Retinal pigment epithelial cell (primary cell): ENCODE measurements around the gene C14orf119.

Experiments used
- DNase-seq: peaks from one replicate; pipeline ENCODE4 v3.0.0-alpha.2; 2010; ENCODE audit warnings: low read depth
- H3K4me3 ChIP-seq: 2 replicates; pipeline ENCODE4 v1.5.1; 2011; ENCODE audit warnings: mild to moderate bottlenecking, low read length, control low read depth, moderate library complexity
- CTCF ChIP-seq: conservative IDR thresholded peaks from 2 replicates; pipeline ENCODE4 v1.5.1; 2011; ENCODE audit warnings: low read depth, low read length, control low read depth, inconsistent platforms

The C14orf119 gene

GRCh38 chr14:23125933-23126524 is 30.7 kb downstream of the C14orf119 start:
- DNase-seq = no peak
- TF ChIP-seq CTCF = no peak
- H3K4me3 ChIP-seq = no peak overlapping the region

GRCh38 chr14:23126548-23127278 is 31.4 kb downstream of the C14orf119 start:
- DNase-seq = no peak
- H3K4me3 ChIP-seq = no peak overlapping the region
- TF ChIP-seq CTCF = no peak

- no peak overlapping the region for H3K4me3 ChIP-seq
- no peak for DNase-seq
- TF ChIP-seq CTCF = no peak
These were observed 32.6 kb downstream of the C14orf119 start for GRCh38 chr14:23127861-23128260.

GRCh38 chr14:23128969-23129758 is 33.9 kb downstream of the C14orf119 start:
- DNase-seq = no peak
- no peak for TF ChIP-seq CTCF
- no peak overlapping the region for H3K4me3 ChIP-seq

GRCh38 chr14:23129759-23130316 is 34.5 kb downstream of the C14orf119 start:
- no peak overlapping the region for H3K4me3 ChIP-seq
- no peak for DNase-seq
- TF ChIP-seq CTCF = no peak

- no peak overlapping the region for H3K4me3 ChIP-seq
- DNase-seq = no peak
- TF ChIP-seq CTCF = no peak
These were observed 35.6 kb downstream of the C14orf119 start for GRCh38 chr14:23130871-23131270.
